D721Med (cell line): ENCODE results near the gene TTC9C.

Source experiments
- DNase-seq: peaks from one replicate; pipeline ENCODE4 v3.0.0; 2011; ENCODE audit warnings: low spot score; ENCODE audit not compliant: insufficient read length
- FAIRE-seq: peaks from 2 replicates; lab custom pipeline; 2011; peaks lifted over from hg19 to GRCh38; lab: Jason Lieb, UNC
- TF ChIP-seq, protein P1 (sequence below): IDR thresholded peaks from 2 replicates; pipeline ENCODE4 v1.5.1; 2012; ENCODE audit warnings: mild to moderate bottlenecking, control low read depth; ENCODE audit not compliant: insufficient read depth; ENCODE audit errors: missing control alignments

The TTC9C gene

GRCh38 chr11:62712861-62713260 is 15.4 kb upstream of the TTC9C start:
- no peak for FAIRE-seq

GRCh38 chr11:62713343-62713742 is 14.9 kb upstream of the TTC9C start:
- TF ChIP-seq, protein P1, sequence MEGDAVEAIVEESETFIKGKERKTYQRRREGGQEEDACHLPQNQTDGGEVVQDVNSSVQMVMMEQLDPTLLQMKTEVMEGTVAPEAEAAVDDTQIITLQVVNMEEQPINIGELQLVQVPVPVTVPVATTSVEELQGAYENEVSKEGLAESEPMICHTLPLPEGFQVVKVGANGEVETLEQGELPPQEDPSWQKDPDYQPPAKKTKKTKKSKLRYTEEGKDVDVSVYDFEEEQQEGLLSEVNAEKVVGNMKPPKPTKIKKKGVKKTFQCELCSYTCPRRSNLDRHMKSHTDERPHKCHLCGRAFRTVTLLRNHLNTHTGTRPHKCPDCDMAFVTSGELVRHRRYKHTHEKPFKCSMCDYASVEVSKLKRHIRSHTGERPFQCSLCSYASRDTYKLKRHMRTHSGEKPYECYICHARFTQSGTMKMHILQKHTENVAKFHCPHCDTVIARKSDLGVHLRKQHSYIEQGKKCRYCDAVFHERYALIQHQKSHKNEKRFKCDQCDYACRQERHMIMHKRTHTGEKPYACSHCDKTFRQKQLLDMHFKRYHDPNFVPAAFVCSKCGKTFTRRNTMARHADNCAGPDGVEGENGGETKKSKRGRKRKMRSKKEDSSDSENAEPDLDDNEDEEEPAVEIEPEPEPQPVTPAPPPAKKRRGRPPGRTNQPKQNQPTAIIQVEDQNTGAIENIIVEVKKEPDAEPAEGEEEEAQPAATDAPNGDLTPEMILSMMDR: no peak
- no peak for DNase-seq
- FAIRE-seq: no peak

More at GRCh38 chr11:62712861-62713260, 15.4 kb upstream of the TTC9C start:
- TF ChIP-seq, protein P1: no peak
- no peak for DNase-seq

DNA sequence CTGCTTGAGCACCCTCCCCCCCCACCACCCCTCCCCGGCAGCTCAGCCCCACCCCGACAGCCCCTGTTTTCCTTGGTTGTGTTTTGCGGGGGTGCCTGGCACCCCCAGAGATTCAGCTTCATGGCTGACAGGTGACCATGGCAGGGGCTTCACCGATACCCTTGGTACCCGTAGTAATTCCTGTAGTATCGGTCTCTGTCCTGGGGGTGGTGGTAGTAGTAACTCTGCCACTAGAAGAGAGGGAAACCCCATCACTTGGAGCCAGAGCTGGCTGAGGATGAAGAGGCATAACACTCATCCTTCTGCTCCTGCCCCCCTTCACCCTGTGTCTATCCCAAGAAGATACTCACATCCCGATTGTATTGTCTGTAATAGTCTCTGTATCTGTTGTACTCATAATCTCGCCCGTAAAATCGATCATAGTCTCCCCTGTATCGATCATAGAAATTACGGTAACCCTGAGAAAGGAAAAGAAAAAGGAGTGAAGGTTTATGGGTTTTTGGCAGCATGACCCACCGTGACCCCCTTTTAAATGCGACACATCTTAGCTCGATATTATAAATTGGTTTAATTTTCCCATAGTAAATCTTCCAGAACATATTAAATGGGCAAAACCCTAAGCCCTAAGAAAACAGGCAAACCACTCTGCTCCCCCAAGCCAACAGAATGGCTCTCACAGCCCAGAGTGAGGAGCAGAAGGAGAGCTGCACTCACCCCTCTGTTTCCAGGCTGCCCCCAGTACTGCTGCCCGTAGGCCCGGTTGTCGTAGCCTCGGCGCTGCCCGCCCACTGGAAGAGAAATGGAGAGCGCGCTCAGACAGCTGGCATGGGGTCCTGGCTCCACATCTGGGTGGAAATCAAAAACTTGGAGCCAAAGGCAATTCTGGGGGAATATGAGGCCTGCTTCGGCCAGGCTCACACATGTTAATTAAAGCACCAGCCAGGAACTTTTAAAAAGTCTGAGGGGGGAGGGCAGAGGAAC is 12.8 kb upstream of the TTC9C start:
- FAIRE-seq: no peak
- TF ChIP-seq, protein P1: no peak
- DNase-seq: no peak

DNA sequence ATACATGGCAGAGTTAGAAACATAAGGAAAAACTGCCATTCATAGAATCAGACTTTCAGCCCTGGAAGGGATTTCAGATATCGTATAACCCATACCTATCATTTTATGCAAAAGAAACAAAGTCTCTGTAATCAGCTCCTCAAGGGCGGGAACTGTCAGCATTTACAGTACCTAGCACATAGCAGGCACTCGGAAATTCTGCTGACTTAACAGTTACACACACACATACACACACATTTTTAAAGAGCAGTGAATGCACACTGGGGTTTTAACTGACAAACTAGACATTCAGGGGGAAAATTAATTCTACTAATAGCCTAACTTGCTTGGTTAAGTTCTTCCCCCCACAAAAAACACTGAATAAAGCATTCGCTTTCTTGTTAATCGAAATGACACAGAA is 12.1 kb upstream of the TTC9C start:
- TF ChIP-seq, protein P1: no peak
- FAIRE-seq: no peak
- no peak for DNase-seq

DNA sequence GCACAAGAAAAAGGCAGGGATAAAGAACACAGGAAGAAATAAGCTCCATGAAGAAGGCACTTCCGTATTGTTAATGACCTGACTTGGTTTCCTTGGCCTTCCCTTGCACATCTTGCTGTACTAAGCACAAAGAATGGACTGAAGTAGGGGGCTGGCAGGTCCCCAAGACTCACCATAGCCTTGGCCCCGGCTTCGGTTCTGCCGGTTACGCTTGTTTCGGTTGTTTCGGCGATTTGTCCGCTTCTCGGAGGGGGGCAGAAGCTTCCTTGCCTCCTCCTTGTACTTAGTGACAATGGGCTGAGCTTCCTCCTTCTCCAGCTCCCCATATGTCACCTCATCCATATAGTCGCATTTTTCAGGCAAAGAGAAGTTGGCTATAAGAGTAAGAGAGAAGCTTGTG is 11.5 kb upstream of the TTC9C start:
- DNase-seq (no peak), FAIRE-seq (no peak)
- TF ChIP-seq, protein P1: no peak

- TF ChIP-seq, protein P1: no peak
- FAIRE-seq: no peak
- DNase-seq: no peak
Measured at GRCh38 chr11:62719302-62719978, 8.8 kb upstream of the TTC9C start.
